ENCODE measurements around the gene BABAM2.
"Not testable (repeated sequence)": the region's sequence is repeated elsewhere in the genome, so short reads cannot be mapped to it uniquely, and the experiment has no call there.

Gene BABAM2

DNA sequence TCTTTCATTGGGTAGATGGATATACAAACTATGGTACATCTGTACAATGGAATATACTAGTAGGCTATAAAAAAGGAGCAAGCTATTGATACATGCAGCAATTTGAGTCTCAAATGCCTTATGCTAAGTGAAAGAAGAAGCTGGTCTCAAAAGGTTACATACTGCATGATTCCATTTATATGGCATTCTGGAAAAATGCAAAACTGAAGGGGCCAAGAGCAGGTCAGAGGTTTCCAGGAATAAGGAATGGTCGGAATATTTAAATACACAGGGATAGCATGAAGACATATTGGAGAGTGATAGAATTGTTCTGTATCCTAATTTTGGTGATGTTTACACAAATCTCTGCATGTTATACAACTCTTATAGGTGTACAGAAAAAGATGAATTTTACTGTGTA, 85.8 kb downstream of the BABAM2 start:
- DNase-seq (ENCODE audit: low read depth in 2 of 2): no peak

DNA sequence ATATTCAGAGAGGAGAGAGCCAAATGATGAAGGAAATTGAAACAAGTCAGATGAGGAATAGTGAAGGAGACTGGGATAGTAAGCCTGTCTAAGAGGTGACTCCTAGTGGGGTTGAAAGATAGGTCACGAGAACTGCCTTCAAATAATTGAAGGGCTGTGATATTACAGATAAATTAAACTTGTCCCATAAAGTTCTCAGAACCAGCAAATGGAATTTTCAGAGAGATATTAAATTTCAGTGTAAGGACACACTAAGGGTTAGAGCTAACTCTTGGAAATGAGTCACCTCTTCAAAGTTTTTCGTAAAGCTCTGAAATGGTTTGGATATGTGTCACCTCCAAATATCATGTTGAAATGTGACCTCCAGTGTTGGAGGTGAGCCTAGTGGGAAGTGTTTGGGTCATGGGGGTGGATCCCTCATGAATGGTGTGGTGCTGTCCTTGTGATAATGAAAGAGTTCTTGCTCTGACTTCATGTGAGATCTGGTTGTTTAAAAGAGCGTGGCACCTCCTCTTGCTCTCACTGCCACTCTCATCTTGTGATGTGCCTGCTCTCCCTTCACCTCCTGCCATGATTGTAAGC, 87.3 kb downstream of the BABAM2 start:
- peak; percentile 83 to 87 for DNase-seq (ENCODE audit: low read depth in 2 of 2)

DNA sequence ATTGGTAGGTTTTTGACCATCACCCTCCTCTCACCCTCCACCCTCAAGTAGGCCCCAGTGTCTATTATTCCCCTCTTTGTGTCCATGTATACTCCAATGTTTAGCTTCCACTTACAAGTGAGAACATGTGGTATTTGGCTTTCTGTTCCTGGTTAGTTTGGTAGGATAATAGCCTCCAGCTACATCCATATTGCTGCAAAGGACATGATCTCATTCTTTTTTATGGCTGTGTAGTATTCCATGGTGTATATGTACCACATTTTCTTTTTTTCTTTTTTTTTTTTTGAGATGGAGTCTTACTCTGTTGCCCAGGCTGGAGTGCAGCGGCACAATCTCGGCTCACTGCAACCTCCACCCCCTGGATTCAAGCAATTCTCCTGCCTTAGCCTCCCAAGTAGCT, 88.2 kb downstream of the BABAM2 start:
- DNase-seq (ENCODE audit: low read depth in 2 of 2): not testable (repeated sequence)

DNA sequence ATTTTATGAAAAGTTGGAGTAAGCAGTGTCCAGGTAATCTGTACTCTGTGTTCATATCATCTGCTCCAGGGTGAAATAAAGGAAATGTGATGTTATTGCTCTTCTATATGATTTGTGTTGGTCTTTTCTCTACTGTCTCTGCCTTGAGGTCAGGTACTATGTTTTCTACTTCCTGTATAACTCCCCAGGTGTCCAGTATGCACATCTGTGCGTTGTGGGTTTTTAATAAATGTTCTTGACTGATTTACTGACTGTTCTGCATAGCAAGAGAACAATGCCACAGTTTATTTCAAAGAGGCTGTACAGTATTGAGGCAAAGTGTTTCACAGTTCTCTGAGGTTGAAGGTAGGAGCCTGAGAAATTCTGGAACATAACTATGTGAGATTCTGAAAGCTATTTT, 89.7 kb downstream of the BABAM2 start:
- no peak for DNase-seq (ENCODE audit: low read depth in 2 of 2)

DNA sequence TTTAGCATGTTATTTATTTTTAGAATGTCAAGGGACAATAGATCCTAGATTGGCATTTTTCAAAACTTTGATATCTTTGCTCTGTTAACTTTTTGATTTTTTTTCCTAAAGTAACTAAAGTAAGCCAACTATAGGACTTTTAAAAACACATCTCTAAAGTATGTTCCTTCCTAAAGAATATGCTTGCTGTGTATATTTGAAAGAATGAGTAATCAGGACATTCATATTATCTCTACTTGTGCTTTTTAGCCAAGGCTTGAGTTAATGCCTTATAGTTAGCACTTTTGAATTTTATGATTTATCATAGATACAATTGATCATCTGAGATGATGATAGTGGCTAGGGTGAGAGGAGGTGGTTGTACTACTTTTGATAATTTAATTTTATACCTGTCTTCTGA, 93.6 kb downstream of the BABAM2 start:
- DNase-seq (ENCODE audit: low read depth in 2 of 2): no peak

DNA sequence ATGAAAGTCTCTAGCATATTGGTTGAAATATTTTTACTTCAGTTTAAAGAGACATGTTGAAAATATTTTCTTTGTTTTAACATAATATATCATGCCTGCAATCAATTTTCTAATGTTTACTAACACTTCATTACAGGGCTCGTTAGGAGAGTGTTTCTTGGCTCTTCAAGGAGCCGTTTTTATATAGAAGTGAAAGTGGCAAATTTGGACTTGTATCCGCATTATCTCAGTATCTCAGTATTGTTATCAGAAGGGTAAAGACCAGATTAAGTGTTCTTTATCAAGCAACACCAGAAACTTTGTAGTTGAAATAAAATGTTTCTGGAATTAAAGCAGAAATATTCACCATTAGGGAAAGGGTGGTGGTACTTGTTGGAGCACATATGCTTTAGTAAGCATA, 97.8 kb downstream of the BABAM2 start:
- DNase-seq (ENCODE audit: low read depth in 2 of 2): no peak

DNA sequence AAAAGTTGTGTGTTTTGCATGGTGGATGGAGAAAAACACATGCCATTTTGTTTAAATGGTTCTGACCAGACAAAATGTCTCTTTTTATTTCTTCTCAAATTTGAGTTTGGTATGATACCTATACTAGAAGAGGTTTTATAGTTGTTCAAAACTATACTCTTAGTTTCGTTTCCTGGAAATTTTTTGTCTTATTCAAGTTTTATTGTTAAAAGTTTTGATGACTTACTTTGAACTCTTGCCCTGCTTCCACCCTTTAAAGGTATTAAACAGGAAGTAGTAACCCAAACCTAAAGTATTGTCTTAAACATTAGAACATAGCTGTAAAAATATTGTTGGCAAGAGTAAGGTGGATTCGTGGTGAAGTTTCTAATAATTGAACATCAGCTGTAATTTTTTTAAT, 98.2 kb downstream of the BABAM2 start:
- DNase-seq (ENCODE audit: low read depth in 2 of 2): no peak

DNA sequence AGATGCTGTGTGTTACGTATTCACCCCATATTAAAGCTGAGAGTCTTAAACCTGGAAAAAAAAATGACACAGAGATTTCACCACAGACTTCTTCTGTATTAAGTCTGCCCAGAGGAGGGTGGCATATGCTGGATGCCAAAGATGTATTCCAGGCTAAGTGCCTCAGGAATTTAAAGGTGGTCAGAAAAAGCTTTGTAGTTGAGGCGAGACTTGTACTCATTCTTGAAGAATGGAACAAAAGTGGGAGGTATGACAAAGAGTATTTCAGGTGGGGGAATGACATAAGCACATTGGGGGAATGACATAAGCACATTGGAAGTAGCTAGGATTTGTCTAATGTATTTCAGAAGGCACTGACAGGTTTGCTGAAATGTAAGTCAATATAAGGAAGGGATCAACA, 98.6 kb downstream of the BABAM2 start:
- DNase-seq (ENCODE audit: low read depth in 2 of 2): no peak

DNA sequence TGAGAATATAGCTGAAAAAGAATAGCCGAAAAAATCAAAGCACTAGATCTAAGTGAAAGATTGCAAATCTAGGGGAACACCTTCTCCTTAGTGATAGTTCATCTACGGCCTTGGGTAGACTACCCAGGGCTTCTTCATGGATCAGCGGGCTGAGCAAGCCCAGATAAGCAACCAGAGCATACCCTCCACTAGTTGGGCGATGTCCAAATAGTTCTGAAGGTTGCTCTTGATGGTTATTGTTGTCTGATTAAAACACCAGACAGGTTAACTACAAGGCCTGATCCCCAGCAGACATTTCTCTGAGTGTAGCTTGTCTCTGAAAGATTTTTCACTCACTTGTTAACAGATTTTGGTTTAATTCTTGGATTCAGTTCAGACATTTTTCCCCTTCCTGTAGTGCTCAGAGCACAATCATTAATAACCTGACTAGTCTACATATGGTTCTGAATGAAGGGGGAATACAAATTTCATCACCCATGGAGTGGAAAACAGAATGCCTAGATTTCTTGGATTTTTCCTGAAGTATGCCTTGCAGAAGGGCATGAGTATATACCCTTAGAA, 99.6 kb downstream of the BABAM2 start:
- peak; percentile 71 to 77 for DNase-seq (ENCODE audit: low read depth in 2 of 2)

DNA sequence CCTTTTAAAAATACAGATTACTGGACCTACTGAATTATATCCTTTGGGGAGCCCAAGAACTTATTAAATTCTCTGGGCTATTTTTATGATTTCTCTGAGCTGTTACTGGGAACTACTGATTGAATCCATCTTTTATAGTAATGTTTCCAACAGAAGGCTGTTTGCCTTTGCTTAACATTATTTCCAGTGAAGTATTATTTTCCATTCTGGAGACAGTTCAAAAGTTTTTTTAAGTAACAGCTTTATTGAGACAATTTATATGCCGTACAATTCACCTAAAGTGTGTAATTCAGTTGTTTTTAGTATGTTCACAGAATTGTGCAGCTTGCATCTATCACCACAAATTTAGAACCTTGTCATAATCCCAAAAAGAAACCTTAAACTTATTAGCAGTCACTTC, 100.6 kb downstream of the BABAM2 start:
- no peak for DNase-seq (ENCODE audit: low read depth in 2 of 2)

DNA sequence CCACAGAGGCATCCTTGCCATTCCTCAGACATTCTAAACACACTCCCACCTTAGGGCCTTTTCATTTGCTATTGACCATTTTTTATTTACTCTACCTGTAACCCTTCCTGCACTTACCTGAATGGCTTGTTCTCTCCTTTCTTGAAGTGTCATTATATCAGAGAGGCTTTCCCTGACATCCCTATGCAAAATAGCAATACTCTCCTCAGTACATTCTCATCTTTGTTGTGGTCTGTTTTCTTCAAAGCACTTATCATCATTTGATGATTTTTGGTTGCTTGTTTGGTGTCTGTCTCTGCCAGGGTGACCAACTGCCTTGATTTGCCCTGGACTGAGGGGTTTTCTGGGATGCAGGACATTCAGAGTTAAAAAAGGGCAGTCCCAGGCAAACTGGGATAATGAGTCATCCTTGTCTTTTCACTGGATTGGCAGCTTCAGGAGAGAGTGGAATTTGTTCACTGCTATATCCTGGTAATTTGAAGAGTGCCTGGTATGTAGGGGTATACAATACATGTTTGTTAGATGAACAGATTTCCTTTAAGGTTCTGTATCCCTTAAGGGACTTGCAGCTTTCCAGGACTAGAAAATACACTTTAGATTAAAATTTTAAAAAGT, 102.4 kb downstream of the BABAM2 start:
- DNase-seq (ENCODE audit: low read depth in 2 of 2): peak; percentile 49 to 61

DNA sequence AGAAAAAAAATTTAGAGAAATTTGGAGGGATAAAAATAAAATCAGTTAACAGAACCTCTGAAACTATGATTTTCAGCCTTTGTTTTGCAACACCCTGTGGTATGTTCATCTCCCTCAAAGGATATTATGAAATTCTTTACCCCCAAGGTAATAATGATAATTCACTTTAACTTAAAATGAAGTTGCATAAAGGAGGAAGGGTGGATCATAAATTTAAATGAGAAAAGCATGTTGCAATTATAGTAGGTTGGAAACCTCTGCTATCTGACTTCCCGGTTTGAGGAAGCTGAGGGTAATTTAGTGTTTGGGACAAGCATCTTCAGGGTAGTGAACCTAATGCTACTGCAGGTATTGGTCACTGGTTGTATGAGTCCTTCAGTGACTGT, 102.9 kb downstream of the BABAM2 start:
- peak; percentile 22 to 35 for DNase-seq (ENCODE audit: low read depth in 2 of 2)

DNA sequence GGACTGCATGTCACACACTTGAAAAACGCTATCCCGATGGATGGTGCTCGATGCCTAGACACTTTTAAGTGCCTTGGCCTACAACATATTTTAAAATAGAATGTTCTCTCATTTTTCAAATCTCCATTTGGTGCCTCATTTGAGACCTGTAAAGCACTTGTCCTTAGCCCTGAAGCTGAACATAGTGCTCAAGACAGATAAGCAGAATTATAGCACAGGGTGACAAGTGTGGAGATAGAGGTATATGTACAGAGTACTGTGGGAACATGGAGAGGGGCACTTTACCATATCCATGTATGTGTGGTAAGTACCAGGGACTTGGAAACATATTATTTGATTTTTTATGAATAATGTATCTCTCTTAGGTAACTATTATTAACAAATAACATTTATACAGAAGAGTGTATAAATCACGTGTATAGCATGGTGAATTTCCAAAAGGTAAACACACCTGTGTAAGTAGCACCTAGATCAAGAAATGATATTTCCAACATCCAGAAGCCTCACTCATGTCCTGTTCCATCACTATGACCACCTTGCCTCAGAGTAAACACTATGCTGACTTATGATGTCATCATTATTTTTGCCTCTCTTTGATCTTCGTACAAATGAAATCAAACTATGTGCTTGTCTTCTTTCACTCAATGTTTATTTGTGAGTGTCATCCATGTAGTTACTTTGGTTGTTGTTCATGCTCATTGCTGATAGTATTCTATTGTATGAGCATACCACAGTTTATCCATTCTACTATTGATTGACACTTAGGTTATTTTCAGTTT, 103.6 kb downstream of the BABAM2 start:
- no peak for DNase-seq (ENCODE audit: low read depth in 2 of 2)

DNA sequence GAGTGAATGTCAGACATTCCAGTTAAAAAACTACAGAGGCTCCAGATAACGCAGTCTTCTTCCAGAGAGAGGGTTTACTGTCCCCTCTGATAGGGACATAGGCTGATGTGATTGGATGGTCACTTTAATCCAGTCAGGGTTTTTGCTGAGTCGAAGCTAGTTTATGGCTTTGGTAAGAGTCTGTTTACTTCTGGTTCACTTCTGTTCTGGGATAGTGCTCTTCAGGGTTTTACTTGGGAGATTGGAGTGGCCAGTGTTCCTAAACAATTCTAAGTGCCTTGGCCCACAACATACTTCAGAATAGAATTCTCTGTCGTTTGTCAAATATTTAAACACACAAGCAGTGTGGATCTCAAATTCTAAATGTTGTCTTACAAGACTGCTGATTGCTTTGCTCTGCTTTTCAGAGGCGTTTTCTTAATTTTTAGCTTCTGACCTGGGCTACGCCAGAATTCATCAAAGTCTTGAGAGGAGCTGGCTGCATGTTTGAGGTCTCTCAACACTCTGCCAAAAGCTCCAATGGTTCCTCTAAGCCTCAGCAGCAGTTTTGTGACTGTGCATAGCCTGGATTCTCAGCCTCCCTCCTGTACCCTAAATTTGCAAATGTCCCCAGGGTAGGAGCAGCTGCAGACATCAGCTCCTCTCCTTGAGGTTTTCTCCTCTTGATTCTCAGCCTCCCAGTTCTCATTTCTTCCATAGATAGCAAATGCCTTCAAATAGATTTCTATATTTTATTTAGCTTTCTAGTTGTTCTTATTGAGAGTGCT, 105.8 kb downstream of the BABAM2 start:
- DNase-seq (ENCODE audit: low read depth in 2 of 2): no peak

DNA sequence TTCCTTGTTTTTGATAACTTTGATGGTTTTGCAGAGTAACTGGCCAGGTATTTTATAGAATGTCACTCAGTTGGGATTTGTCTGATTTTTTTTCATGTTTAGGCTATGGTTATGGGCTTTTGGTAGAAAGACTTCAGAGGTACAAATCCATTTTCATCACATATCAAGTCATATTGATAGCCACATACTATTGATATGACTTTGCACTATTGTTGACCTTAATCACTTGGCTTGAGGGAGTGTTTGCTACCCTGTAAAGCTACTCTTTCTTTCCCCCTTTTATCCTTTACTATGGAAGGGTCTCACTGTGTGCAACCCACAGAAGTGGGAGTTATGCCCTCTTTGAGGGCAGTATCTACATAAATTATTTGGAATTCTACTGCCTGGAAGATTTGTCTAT, 109.8 kb downstream of the BABAM2 start:
- DNase-seq (ENCODE audit: low read depth in 2 of 2): no peak

DNA sequence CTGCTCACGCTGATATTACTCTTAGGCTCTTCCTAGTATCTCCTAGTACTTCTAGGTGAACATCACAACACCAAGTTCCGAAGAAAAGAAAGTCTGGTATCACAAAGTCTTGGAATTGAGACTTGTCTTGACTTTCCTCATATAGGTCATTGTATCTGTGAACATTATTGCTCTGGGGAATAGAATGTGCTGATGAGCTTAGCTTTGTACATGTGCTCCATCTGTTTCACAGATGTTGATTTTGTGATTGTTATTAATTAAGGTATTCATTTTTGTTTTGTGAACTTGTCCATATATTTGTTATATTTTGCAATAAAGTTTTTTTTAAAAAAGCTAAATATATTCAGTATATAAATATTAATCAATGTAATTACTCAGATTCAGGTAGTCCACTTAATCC, 111.7 kb downstream of the BABAM2 start:
- DNase-seq (ENCODE audit: low read depth in 2 of 2): no peak

DNA sequence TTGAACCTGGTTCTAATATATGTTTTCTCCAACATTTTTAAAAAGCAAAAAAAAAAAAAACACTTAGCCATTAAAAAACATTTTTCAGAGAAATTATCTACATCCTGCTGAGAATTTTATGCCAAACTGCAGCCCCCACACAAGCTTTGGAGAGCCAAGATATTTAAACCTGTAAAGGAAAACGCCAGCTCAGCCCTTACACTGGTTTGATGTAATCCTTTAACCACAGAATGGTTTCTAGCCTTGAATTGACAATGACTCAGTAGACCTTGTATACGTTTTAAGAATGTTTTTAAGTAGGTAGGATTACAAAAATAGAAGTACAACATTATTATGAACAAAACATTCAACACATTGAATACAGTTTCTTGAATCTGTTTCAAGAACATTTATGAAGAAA, 113.6 kb downstream of the BABAM2 start:
- peak; percentile 78 to 79 for DNase-seq (ENCODE audit: low read depth in 2 of 2)

DNA sequence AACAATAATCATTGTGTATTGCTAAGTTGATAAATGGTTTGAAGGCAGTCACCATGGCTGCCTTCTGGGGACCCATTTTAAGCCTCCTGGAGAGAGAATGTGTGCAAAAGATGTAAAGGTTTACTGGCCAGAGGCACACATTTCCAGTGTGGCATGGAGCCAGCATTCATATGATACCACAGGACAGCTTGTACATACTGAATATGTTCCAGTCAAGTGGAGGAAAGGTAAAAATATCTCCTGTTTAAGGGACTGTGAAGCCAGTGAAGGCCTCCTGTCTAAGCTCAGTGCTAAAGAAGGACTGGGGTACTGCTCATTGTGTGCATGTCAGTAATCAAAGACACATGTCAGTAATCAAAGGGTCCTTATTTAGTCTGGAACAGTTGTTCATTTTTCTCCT, 119.2 kb downstream of the BABAM2 start:
- no peak for DNase-seq (ENCODE audit: low read depth in 2 of 2)

DNA sequence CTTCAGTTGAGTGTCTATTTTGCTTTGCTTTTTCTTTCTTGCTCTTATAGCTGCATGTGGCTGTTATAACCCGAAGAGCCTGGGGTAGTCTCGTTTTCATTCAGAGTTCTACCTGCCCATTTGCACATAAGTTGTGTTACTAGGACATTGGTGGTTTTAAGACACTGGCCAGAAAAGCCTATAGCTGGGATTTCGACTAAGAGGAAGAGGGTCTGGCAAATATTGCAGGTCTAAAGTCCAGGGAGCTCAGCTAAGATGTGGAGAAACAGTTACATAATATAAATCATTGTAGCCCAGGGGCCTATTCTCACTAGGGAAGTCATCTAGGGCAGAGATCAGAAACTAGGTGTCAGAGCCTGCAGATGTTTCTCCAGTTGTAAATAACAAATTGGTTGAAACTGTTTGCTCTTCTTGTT, 120.8 kb downstream of the BABAM2 start:
- no peak for DNase-seq (ENCODE audit: low read depth in 2 of 2)

DNA sequence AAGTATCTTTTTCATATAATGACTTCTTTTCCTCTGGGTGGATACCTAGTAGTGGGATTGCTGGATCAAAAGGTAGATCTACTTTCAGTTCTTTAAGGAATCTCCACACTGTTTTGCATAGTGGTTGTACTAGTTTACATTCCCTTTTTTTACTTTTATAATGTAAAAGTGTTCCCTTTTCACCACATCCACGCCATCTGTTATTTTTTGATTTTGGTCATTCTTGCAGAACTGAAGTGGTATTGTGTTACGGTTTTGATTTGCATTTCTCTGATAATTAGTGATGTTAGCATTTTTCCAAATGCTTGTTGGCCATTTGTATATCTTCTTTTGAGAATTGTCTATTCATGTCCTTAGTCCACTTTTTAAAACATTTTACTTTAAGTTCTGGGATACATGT, 127.9 kb downstream of the BABAM2 start:
- DNase-seq (ENCODE audit: low read depth in 2 of 2): not testable (repeated sequence)

DNA sequence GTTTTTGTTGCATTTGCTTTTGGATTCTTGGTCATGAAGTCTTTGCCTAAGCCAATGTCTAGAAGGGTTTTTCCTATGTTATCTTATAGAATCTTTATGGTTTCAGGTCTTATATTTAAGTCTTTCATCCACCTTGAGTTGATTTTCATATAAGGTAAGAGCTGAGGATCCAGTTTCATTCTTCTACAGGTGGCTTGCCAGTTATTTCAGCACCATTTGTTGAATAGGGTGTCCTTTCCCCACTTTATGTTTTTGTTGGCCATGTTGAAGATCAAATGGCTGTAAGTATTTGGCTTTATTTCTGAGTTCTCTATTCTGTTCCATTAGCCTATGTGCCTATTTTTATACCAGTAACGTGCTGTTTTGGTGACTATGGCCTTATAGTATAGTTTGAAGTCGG, 129.0 kb downstream of the BABAM2 start:
- DNase-seq (ENCODE audit: low read depth in 2 of 2): not testable (repeated sequence)

DNA sequence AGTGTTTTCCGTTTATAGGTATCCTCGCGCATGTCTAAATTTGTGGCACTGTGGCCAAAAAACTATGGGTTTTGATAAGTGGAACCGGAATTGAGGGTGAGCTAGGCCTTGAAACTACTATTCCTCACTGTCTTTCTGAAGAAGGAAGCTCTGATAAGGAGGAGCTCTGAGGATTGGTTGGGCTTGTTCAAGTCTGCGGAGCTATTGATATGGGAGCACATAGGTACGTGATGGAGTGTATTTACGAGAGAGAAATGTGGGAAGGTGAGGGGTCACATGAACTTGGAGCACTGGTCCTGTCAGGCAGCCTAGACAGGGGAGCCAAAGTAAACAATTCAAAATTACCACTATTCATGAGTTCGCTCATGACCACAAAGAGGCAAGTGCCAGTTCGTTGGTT, 131.4 kb downstream of the BABAM2 start:
- DNase-seq (ENCODE audit: low read depth in 2 of 2): no peak

All from fibroblast of skin of left biceps (primary cell).